GM18867 (cell line): ENCODE data around the gene S100A3.
"Not testable (repeated sequence)": the region's sequence is repeated elsewhere in the genome, so short reads cannot be mapped to it uniquely, and the experiment has no call there.

Experiments used
- ATAC-seq: cut with Tn5 transposase; IDR thresholded peaks from one replicate; pipeline ENCODE4 v1.9.1; 2021; ENCODE audit warnings: mild to moderate bottlenecking, moderate library complexity; ENCODE audit not compliant: unreplicated experiment

The S100A3 gene

GRCh38 chr1:153570874-153571273 lies 21.8 kb upstream of the S100A3 start:
- ATAC-seq, result no peak

DNA sequence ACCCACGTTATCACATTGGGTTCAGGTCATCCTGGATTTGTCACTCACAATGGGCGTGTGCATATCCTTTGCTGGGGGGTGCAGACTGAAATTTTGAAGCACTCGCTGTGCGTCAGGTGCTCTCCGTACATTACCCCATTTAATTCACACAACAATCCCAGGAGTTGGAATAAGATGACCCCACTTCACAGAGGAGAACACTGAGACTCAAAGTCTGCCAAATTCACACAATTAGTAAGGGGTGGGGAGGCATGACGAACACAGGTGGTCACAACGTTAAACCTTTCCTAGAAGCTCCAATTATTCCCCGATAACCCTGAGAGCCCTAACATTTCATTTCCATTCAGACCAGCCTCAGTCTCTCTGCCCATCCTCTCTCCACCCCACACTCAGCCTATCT lies 20.4 kb upstream of the S100A3 start:
- ATAC-seq, result no peak

DNA sequence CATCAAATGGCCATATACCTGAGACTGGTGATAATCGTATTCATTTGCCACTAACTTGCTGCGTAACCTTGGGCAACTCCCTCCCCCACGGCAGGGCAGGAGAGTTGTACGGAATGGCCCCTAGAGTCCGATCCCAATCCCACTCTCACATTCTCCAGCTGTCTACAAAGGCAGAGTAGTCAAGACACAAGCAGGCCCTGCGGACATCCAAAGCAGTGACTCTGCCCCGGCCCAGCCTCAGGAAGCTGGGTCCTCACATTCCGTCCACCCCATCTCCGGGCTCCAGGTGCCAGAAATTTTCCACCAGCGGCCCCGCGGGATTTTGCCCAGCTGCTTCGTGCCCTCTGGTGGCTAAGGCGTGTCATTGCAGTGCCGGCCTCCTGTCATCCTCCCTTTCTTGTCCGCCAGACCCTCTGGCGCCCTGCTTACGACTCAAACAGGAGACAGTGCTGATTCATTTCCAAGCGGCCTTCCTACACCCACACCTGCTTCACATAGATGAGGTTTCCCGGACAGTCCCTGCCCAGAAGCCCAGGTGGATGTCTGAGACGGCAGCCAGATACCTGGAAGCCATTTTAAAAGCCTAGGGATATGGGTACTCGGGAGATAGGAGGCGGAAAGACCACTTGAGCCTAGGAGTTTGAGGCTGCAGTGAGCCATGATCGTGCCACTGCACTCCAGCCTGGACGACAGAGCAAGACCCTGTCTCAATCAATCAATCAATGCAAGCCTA lies 19.5 kb upstream of the S100A3 start:
- ATAC-seq, result peak; percentile 33

DNA sequence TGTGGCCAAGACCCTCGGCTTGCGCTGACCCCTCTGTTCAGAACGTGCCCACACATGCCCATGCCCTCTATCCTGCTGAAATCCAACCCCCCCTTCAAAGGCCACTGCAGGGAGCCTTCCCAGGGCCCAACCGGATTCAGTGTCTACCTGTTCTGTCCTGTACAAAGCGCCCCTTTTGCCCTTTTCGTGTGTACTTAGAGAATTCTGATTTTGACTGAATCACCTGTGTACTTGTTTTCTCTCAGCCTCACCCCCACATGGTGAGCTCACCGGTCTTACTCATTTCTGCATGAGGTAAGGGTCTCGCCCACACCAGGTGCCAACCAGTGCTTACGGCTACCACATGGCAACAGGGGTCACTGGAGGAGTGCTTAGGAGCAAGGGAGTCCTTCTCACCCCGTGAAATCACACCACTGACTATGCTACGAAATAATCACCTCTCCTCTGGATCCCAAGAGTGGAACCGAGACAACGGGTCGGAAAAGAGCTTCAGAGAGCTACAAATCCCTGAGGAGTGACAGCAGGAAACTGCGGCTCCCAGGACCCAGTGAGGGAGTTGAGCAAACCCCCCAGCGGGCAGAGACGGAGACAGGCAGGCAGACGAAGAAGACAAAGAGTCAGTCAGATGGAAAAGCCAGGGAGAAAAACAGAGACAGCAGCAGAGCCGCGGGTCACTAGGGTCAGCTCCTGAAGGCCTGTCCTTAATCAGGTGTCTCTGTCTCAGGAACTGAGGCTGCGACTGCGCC lies 18.7 kb upstream of the S100A3 start:
- ATAC-seq, result no peak

GRCh38 chr1:153566414-153567371 lies 17.6 kb upstream of the S100A3 start:
- no peak for ATAC-seq

GRCh38 chr1:153565529-153566374 lies 16.7 kb upstream of the S100A3 start, which contains the start of gene S100A2:
Gene S100A2, minus strand, starts transcription at chr1:153565844. Its CDS starts 1,967 bp downstream, at chr1:153563877.
- ATAC-seq, result peak; percentile 42

DNA sequence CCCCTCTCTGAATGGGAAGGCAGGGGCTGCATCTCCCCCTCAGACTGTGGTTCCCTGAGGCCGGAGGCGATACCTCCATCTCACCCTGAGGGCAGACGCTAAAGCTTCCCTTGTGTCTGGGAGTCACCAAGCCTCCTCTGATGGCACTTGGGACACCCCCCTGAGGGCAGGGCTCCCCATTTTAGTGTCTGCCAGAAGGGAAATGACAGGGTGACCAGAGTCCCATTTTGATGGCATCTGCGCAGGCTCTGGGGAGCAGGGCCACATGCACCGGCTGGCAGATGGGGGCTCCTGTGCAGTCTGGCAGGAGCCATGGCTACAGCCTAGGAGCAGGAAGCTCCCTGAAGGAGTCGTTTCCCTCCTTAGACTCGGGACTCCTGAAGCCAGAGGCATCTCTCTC lies 14.9 kb upstream of the S100A3 start:
- no peak for ATAC-seq

GRCh38 chr1:153563483-153563901 lies 14.4 kb upstream of the S100A3 start:
- no peak for ATAC-seq

GRCh38 chr1:153562021-153562420 lies 13.0 kb upstream of the S100A3 start:
- not testable (repeated sequence) for ATAC-seq

GRCh38 chr1:153561466-153561985 lies 12.5 kb upstream of the S100A3 start:
- no peak for ATAC-seq

- no peak for ATAC-seq
Observed at GRCh38 chr1:153560771-153561465, 11.9 kb upstream of the S100A3 start.

DNA sequence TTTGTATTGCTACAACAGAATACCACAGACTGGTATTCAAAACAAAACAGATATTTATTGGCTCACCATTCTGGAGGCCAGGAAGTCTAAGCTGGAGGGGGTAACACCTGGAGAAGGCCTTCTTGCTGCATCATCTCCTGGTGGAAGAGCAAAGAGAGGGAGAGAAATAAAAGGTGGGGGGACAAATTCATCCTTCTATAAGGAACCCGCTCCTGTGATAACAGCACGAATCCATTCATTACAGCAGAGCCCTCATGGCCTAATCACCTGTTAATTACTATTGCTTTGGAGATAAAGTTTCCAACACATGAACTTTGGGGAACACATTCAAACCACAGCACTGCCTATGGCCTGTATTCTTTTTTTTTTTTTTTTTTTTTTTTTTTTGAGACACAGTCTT lies 11.2 kb upstream of the S100A3 start:
- ATAC-seq, result no peak

DNA sequence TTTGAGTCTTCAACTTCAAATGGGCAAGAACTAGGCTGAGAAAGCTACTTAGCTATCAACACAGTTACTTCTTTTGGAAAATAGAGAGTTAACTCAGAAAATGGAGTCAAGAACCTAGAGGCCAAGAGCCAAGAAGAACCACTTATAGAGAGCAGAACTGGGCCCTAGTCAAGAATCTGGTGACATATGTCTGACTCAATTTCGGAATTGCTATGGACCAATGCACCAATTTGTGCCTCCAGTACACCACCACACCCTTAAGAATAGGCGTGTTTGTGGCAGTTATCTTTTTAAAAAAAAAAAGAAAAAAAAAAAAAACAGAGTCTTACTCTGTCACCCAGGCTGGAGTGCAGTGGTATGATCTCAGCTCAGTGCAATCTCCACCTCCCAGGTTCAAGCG lies 8.8 kb upstream of the S100A3 start:
- no peak for ATAC-seq

DNA sequence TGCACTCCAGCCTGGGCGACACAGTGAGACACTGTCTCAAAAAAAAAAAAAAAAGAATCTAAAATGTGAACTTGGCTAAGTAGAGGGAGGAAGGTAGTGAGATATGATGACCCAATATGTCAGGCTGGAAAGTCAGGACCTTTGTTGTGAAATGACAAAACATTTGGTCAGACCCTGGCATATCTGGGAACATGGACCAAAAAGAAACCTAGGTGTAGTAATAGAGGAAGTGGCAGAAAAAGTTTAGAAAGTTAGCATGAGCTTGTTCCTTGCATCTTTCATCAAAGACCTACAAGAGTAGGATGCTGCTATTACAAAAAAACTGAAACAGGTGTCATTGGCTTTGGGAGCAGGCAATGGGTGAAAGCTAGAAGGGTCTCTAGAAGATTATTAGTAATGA lies 7.3 kb upstream of the S100A3 start:
- no peak for ATAC-seq

GRCh38 chr1:153553830-153554541 lies 4.9 kb upstream of the S100A3 start:
- ATAC-seq, result no peak

- no peak for ATAC-seq
Observed at GRCh38 chr1:153553096-153553495, 4.0 kb upstream of the S100A3 start.

DNA sequence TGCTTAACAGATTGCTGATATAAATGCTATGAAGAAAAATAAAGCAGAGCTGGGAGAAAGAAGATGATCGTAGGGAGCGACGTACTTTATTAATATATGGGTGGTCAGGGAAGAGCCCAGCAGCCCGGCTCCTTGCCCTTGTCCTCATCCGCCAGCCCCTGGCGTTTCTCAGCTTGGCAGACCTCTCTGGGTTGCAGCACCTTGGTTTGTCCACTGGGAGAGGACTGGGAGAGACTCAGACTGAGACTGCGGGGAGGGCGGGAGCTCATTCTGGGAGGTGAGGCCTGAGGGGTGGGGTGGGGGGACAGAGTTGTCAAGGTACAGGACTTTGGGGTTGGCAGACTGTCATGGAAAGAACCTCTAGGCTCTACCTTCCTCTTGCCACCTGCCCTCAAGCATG lies 3.3 kb upstream of the S100A3 start:
- no peak for ATAC-seq

GRCh38 chr1:153550827-153551500 lies 1.9 kb upstream of the S100A3 start:
- ATAC-seq, result no peak
